Measurements from ENCODE around the gene NSDHL. TPM values are rescaled to one million over a fixed set of nuclear protein-coding genes. Genes with fewer than 3 reads are reported as not detected.

NSDHL gene
- total RNA-seq, 1 experiment from 2014 or later, result 13.7 TPM

DNA sequence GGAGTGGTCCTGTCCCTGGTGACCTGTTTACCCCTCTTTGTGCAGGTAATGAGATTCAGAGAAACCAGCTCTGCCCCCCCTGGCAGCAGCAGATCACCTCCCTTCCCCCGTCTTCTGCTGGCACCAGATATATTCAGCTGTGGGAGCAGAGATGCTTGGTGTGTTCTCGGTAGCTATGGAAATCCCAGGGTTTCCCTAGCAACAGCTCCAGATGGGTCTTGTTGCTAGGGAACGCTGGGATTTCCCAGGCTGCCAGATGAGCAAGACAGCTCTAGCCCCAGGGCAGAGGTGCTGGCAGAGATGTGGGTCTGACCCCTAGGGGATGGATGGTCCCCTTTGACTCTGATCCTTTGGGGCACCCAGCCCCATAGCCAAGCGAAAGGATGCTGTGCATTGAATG lies 20.5 kb upstream of the NSDHL start:
- no peaks in the 10 kb centered on the region for H3K4me1 Mint-ChIP-seq (ENCODE audit: insufficient read depth, unreplicated experiment)
- no peak overlapping the region for H3K4me3 Mint-ChIP-seq (ENCODE audit: unreplicated experiment)
- ChIA-PET CTCF (no interaction called here), POLR2A (interaction anchor here (0.6 kb wide), 2 partner anchors 1089 to 1410 kb away, joined by 3 read pairs; no protein-coding TSS in a partner anchor)
- no TSS peak for BruUV-seq (replicated peaks)
- no peak for DNase-seq (ENCODE audit: unreplicated experiment)
- no peaks in the 10 kb centered on the region for H3K36me3 Mint-ChIP-seq (ENCODE audit: insufficient read depth, unreplicated experiment)
- no peak overlapping the region for H3K27ac Mint-ChIP-seq (ENCODE audit: low read depth, unreplicated experiment)
- no peaks in the 10 kb centered on the region for H3K9me3 Mint-ChIP-seq (ENCODE audit: unreplicated experiment)
- no peaks in the 10 kb centered on the region for H3K27me3 Mint-ChIP-seq (ENCODE audit: insufficient read depth, unreplicated experiment)
- no peak for TF ChIP-seq CTCF (IDR thresholded peaks at IDR 0.05; ENCODE audit: unreplicated experiment)
- intact Hi-C loops (cut with micrococcal nuclease), result no loop called here

- Mint-ChIP-seq H3K9me3 (ENCODE audit: unreplicated experiment) (no peaks in the 10 kb centered on the region), H3K36me3 (ENCODE audit: insufficient read depth, unreplicated experiment) (no peaks in the 10 kb centered on the region), H3K27ac (ENCODE audit: low read depth, unreplicated experiment) (no peak overlapping the region), H3K27me3 (ENCODE audit: insufficient read depth, unreplicated experiment) (no peaks in the 10 kb centered on the region), H3K4me1 (ENCODE audit: insufficient read depth, unreplicated experiment) (no peaks in the 10 kb centered on the region), H3K4me3 (ENCODE audit: unreplicated experiment) (no peak overlapping the region)
- no peak for DNase-seq (ENCODE audit: unreplicated experiment)
- CTCF ChIA-PET, result interaction anchor here (0.7 to 2.1 kb wide), 5 partner anchors 8 to 1060 kb away, joined by 3 to 14 read pairs (median 3); no protein-coding TSS in a partner anchor
- TF ChIP-seq CTCF (IDR thresholded peaks at IDR 0.05; ENCODE audit: unreplicated experiment), result no peak
- BruUV-seq (replicated peaks), result no TSS peak
- intact Hi-C loops (cut with micrococcal nuclease), result no loop called here
- POLR2A ChIA-PET, result no interaction called here
Measured at GRCh38 chrX:152813206-152813605, 17.7 kb upstream of the NSDHL start.

GRCh38 chrX:152814048-152814447 lies 16.8 kb upstream of the NSDHL start:
- no TSS peak for BruUV-seq (replicated peaks)
- intact Hi-C loops (cut with micrococcal nuclease), result no loop called here
- Mint-ChIP-seq H3K4me3 (ENCODE audit: unreplicated experiment) (no peak overlapping the region), H3K36me3 (ENCODE audit: insufficient read depth, unreplicated experiment) (no peaks in the 10 kb centered on the region), H3K9me3 (ENCODE audit: unreplicated experiment) (no peaks in the 10 kb centered on the region), H3K27ac (ENCODE audit: low read depth, unreplicated experiment) (no peak overlapping the region), H3K27me3 (ENCODE audit: insufficient read depth, unreplicated experiment) (no peaks in the 10 kb centered on the region), H3K4me1 (ENCODE audit: insufficient read depth, unreplicated experiment) (no peaks in the 10 kb centered on the region)
- ChIA-PET CTCF (interaction anchor here (0.6 to 1.0 kb wide), 5 partner anchors 15 to 1851 kb away, joined by 3 to 4 read pairs (median 3); no protein-coding TSS in a partner anchor), POLR2A (no interaction called here)
- no peak for DNase-seq (ENCODE audit: unreplicated experiment)
- TF ChIP-seq CTCF (IDR thresholded peaks at IDR 0.05; ENCODE audit: unreplicated experiment), result no peak

DNA sequence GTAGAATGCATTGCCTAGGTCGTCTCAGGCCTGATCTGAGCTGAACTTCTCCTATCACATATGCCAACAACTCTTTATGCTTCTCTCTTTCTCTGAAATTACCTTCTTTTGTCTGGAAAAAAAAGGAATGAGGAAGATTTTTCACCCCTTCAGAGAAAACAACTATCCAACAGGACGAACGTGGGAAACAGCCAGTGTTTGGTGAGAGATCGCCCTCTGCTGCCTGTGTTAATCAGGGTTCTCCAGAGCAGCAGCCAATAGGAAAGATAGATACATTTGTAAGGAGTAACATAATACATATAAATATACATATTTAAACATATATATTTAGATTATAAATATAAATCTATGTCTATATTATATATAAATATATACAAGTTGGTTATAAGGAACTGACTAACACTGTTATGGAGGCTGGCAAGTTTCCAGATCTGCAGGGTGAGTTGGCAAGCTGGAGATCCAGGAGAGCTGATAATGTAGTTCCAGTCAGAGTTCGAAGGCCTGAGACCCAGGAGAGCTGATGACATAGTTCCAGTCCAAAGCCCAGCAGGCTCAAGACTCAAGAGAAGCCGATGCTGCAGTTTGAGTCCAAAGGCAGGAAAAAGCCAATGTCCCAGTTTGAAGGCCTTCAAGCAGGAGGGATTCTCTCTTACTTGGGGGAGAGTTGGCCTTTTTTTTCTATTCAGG lies 13.6 kb upstream of the NSDHL start:
- H3K4me1 Mint-ChIP-seq (ENCODE audit: insufficient read depth, unreplicated experiment), result peaks cover 4% of the 10 kb centered on the region
- no peaks in the 10 kb centered on the region for H3K9me3 Mint-ChIP-seq (ENCODE audit: unreplicated experiment)
- DNase-seq (ENCODE audit: unreplicated experiment), result peak; percentile 47
- BruUV-seq (replicated peaks), result no TSS peak
- POLR2A ChIA-PET, result interaction anchor here (0.6 kb wide), 1 partner anchor 1203 kb away, joined by 3 read pairs; no protein-coding TSS in a partner anchor
- TF ChIP-seq CTCF (IDR thresholded peaks at IDR 0.05; ENCODE audit: unreplicated experiment), result peak; percentile 43
- no peak overlapping the region for H3K27ac Mint-ChIP-seq (ENCODE audit: low read depth, unreplicated experiment)
- no peak overlapping the region for H3K4me3 Mint-ChIP-seq (ENCODE audit: unreplicated experiment)
- CTCF ChIA-PET, result interaction anchor here (0.6 to 2.4 kb wide), 18 partner anchors 10 to 1309 kb away, joined by 3 to 12 read pairs (median 3); partner anchors contain the start of genes CETN2, GABRQ and NSDHL
- H3K27me3 Mint-ChIP-seq (ENCODE audit: insufficient read depth, unreplicated experiment), result no peaks in the 10 kb centered on the region
- H3K36me3 Mint-ChIP-seq (ENCODE audit: insufficient read depth, unreplicated experiment), result no peaks in the 10 kb centered on the region
- intact Hi-C loops (cut with micrococcal nuclease), result loop anchor here (1.0 to 2.0 kb wide), 2 partner anchors 1064 to 1666 kb away; no protein-coding TSS in a partner anchor
